Stimulated activated CD8-positive, alpha-beta memory T cell treated with anti-CD3 and anti-CD28 coated beads, Interleukin-7, amount 100 ng/mL, for 1 hour (primary cell): ENCODE data around the gene SCAANT1.
A peak's percentile ranks its signal among the peaks of the same experiment; 100 is the strongest.

Experiments used
- DNase-seq, 2 donors: peaks; one replicate each; pipeline ENCODE4 v3.0.0-alpha.2; 2020; ENCODE audit warnings: low read depth in 2 of 2

SCAANT1 gene

DNA sequence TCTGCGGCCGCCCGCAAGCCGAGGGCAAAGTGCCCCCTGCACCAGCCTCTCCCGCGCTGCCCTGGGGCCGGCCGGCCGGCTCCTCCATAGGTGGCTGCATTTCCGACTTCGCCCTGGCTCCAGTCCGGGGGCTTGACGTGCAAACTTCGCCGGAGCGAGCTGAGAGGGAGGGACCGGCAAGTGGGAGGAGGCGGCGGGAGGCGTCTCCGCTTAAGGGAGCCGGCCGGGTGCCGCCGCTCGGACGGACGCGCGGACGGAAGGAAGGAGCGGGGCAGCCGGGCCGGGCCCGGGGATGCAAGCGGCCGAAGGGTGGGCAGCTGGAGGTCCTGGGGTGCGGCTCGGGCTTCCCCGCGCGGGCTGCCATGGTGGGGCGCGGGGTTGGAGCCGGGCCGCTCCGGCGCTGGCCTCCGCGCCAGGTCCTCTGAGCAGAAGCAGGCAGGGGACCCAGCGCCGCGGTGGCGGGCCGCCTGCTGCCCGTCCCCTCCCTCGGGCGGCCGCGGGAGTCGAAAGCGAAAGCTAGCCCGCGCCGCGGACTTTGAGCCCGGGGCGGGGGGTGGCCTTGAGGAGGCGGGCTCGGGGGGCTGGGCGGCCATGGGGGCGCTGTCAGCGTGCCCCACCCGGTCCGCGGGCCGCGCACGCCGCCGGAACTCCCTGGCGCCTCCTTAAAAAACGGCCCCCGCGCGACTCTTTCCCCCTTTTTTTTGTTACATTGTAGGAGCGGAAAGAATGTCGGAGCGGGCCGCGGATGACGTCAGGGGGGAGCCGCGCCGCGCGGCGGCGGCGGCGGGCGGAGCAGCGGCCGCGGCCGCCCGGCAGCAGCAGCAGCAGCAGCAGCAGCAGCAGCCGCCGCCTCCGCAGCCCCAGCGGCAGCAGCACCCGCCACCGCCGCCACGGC lies at the start of gene SCAANT1:
Gene SCAANT1 (minus strand): TSS at position 511 of the 895 bp plus-strand sequence.
- peak; percentile 62 to 72 for DNase-seq

DNA sequence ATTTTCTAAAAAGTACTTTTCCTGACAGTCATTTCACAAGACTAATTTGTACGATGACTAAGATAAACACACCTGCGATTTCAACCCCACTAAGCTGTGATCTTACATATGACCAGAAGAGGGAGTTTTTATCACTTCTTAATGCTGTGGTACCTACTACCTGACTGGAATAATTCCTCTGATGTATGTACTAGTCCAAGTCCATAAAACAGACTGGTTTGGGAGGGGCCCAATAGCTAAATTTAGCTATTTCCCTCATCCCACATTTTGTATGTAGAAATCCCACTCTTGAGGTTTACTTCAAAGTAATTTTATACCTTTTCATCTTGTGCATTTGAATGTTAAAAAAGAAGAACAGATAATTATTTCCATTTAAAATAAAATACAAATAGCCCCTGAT lies 49.7 kb upstream of the SCAANT1 start:
- DNase-seq: no peak

DNA sequence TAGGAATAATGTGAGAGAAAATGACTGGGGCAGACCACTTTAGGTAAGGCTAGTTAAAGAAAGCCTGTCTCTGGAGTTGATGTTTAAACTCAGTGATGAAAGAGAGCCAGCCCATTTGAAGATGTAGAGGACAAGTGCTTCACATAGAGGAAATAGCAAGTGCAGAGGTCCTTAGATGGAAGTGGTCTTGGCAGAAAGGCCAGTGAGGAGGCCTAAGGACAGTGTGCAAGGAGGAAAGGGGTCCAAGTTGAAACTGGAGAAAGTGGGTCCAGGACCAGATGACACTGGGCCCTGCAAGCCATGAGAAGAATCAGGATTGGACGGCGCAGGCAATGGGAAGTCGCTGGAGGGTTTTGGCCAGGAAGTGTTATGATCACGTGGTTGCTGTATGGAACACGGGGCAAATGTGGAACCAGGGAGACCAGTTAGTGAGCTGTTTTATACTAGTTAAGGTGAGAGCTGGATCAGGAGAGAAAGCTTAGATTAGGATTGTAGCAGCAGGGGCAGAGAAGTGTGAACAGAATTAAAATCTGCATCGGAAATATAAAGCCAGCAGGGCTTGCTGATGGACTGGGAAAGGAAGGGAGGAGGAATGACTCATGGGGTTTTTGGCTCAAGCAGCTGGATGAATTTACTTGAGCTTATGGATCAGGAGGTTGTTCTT lies 48.0 kb upstream of the SCAANT1 start:
- no peak for DNase-seq

DNA sequence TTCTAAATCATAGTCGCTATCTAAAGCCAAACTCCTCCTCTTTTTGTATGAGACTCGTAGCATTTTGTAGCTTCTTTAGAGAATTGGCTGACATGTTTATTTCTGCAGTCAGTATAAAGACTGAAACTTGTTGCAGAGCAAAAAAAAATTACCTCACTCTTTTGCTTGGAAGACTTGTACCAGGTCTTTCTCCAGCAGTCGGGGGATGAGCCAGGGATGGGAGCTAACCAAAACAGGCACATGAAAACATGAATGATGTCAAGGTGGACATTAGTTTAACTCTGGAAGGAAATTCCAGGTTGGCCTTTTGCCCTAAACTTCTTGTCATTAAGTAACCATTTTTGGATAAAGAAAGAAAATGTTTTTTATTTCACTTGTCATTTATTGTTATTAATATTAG lies 47.0 kb upstream of the SCAANT1 start:
- no peak for DNase-seq

DNA sequence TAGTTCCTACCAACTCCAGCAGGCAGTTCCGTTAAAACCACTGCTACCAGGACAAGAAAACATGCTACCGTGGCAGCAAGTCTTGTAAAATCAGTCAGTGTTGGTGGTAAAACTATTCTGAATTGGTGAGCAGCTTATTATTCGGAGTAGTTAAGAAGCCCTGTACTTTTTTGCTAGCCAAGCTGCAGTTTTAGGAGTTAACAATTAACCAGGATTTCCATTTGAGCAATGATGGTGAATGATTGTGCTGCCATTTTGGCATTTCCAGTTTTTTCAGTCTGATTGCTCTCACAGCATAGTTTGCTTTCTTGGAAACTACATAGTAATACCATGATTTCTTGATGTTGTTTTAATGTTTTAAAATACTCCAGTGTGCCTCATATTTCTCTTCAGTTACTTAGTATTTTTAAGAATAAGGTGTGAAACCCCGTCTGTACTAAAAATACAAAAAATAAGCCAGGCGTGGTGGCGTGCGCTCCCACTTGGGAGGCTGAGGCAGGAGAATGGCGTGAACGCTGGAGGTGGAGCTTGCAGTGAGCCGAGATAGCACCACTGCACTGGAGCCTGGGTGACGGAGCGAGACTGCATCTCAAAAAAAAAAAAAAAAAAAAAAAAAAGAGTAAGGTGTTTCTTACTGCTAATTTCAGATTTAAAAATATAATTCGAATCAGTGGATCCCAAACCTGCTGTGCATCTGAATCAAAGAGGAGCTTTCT lies 43.8 kb upstream of the SCAANT1 start:
- DNase-seq: no peak

DNA sequence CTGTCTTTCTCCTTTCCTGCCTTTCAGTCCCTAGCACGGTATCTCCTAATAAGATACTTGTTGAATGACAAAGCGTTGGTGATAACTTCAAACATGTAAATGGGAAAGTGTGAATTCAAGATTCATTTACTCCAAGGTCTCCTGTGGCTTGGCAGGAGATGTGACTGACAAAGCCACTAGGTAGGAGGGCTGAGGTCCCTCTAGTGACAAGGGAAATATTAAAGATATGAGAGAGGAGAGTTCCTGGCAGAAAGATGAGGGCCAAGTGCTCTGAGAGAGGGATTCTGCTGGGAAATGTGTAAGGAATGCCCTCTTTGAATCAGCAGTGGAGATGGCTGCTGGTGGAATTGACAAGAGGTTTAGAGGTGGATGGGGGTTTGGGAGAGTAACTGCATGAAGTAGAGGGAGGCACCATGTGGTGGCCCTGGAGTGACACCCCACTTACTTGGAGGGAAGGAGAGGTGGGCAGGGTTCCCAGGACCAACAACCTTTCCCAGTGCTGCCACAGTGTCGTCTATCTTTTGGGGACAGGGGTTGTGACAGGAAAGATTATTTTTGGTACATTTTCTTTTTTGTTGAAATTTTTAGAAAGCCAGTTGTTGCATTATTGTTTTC lies 43.0 kb upstream of the SCAANT1 start:
- DNase-seq: no peak

DNA sequence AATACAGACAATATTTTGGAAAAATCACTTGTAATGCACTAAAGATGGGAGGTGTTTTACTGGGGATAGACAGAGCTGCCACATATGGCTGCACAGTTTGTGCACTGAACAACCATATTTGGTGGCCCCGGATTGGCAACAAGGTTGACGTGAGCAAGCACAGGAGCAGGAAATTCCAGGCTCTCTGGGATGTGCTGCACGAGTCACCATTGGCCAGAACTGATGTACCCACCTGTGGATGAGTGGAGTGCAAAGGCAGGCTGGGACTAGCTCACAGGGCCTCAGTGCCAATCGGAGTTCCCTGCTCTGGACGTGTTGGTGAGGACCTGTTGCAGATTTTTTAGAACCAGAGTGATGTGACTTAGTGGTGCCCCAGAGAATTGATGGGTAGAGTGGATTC lies 42.0 kb upstream of the SCAANT1 start:
- no peak for DNase-seq

DNA sequence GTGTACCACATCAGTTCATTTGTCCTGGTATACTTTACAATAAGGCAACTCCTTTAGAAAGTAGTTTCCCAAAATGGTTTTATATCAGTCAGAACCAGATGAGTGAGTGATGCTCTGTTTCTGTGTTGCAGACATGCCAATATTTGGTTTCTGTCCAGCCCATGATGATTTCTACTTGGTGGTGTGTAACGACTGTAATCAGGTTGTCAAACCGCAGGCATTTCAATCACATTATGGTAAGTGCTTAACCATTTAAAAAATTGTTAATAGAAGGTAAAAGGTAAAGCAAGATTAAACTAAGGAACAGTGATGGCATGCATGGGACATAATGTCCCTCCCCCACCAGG lies 40.0 kb upstream of the SCAANT1 start:
- DNase-seq: no peak

DNA sequence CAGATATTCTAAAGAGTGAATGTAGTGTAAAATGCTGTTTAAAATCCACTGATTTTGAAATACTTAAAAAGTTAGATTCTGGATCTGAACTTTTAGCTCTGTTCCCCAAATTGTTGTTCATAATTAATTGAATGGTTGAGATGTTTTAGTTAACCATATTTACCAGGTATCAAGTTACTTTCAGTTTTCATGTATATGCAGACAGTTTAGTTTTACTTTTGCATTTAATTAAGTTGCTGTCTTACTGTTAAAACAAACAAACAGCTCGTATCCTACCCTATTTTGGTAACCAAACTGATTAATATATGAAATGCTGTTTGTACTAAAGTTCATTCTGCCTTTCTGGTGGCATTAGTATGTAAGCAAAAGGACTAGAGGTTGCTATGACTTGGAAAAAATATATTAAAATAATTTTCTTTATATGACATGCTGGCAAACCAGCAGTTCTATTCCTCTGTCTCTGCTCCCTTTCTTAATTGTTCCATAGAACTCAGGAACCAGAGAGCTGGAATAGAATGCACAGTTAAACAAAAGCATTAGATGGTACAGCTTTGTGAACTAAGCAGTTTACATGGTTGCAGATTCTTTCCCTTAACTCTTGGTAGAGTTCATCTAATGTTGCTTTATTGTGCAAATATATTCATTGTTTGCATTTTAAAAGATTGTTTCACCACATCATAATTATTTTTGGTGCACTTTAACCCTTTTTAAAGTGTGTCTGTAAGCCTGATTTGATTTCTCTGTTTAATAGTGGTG lies 39.5 kb upstream of the SCAANT1 start:
- no peak for DNase-seq

DNA sequence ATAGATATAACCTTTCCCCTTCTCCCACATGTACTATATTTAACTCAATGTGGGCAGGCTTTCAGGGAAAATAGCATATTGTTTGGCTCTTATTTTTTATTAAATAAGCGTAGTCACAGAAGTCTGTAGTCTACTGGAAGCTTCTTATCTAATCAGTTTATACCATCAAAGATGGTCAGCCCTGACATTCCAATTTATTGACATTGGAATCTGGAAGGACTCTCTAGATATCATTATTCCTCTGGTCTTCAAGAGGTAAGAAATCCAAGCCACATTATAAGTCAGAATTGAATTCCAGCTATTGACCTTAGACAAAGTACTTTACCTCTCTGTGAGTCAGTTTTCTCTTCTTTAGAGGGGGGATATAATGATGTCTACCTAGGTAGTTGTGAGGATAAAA lies 38.5 kb upstream of the SCAANT1 start:
- DNase-seq: no peak

DNA sequence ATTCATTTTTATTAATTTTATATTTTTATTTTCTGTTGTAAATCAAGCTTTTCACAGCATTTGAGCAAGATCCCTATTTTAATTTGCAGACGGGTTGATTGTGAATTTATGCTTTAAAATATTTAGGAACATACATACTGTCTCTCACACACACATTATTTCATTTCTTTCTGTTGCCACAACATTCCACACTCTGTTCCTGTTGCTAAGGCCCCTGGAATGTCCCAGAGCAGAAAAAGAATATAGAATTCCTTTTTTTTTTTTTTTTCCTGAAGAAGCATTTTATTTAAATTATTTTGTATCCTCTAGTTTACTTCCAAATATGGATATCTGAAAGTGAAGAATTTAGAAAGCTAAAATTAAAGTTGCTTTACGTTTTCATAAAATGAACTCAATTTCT lies 36.8 kb upstream of the SCAANT1 start:
- no peak for DNase-seq

DNA sequence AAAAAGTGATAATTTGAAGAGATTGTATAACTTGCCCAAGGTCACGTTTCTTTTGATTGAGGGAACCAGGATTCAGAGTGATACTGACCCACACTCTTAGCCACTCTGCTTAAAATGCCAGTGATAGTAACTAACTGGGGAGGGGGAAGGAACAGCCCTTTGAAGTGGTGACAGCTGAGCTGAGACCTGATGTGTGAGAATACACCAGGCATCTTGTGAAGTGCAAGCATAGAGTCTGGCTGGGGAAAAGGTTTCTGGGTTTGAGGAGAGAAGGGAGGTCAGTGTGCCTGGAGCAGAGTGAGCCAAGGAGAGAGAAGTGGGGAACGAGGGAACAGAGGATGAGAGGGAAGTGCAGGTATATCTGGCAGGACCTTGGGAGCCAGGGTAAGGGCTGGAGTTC lies 35.4 kb upstream of the SCAANT1 start:
- DNase-seq: no peak

DNA sequence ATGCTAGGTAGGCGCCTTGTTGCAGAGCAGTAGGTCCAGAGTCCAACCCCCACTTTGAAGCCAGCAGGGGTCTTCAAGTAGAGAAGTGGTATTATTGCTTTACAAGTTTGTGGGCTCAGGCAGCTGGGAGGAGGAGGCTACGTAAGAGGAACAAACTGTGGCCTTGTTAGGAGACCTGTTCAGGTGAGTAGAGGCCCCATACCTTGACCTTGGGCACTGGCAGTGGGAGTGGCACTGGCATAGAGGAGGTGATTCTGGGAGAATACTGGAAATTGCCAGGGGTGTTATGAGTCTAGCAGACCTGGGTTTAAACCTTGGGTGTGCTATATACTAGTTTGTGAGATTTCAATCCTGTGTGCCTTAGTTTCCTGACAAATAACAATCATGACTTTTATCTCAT lies 34.6 kb upstream of the SCAANT1 start:
- DNase-seq: no peak

DNA sequence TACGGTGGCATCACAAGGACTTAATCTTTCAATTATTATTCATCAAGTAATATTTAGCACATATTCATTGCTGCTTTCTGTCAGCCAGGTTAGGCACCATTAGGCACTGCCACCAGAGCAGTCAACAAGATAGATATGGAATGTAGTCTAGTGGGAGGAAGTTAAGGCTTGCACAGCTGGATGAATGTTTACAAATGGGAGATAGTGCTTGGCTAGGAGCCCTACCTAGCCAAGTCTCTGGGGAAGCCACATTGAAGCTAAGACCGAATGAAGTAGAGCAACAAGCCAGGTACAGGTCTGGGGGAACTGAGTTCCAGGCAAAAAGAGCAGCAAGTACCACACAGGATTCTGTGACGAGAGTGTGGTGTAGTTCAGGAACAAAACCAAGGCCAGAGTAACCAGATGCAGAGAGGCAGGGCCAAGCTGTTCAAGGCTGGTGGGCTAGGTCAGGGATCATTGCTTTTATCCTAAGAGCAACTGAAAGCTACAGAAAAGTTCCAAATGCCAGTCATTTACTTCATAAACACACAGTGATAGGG lies 33.4 kb upstream of the SCAANT1 start:
- no peak for DNase-seq

DNA sequence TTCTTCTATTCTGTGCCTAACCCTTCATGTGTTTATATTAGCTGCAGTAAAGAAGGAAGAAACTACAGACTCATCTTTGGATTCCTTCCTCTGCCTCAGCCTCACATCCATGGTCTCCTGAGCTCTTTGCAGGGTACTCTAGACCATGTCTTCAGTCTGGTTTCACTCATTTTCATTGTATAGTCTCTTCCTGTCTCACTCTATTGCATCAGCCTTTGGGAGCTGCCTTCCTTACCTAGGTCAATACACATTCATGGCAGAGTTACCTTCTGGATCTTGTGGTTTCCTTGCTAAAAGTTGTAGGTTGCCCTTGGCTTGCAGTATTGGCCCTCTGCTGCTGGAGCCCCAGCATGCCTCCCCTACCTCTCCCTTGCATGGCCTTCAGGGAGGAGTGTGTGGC lies 31.5 kb upstream of the SCAANT1 start:
- no peak for DNase-seq

DNA sequence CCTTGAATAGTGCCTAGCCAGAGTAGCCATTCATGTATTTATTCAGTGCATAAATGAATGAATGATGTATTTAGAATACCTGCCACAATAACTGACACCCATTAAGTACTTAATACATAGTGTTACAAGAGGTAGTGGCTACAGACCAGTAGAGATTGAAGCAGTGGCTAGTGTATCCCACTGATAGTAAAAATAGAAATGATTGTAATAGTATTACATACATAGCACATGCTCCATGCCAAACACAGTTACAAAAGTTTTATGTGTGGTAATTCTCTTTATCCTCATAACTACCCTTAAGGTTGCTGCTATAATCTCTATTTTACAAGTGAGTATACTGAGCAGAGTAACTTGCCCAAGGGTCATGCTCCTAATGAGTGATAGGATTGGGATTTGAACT lies 30.3 kb upstream of the SCAANT1 start:
- DNase-seq: no peak

DNA sequence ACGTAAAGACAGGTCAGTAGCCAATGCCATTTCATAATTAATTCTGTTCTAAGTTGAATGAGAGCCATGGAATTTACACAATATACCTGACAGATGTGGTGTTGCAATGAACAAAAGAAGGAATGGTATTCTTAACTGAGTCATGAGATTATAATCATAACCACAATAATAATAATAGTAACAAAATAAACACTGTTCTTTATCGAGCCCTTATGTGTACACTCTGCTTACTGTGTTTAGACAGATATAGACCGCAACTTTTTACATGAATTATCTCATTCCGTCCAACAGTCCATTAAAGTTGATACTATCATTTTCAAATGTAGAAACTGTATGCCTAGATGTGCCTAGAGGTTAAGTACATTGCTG lies 28.2 kb upstream of the SCAANT1 start:
- no peak for DNase-seq

DNA sequence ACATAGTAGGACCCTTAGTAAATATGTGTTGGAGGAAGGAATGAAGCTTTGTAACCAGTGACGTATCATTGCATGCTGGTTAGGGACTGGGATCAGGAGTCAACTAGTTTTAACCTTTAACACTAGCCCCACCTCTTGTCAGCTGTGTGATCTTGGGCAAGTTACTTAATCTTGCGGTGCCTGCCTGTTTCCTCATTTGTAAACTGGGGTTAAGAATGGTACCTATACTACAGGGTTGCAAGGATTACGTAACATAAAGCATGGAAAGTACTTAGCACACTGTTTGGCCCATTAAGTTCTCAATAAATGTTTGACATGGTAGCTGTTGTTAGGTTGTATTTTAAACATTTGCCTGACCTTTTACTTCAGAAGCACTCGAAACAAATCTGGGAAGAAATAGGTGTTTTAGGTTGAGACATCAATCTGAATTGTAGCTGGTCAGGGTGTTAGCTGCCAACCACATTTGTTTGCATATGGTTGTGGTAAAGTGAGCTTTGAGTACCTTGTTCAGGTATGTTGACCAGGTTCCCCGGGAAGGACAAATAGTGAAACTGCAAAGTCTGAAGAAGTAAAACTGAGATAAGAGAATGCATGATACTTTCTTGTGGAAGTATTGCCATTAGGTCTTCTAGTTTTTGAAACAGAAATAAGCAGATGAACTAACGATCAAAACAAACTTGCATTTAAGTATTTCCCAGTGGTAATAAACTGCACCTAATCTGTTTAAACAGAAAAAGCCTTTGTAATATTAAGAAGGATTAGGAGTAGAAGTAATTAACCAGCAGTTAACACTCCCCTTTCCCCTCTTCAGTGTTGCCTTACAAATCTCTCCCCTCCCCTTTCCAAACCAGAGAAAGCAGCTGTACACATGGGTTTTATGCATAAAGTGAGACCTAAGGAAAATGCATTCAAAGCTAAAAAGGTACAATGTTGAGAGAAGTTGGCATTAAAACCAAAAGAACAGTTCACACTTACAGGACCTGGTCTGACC lies 25.8 kb upstream of the SCAANT1 start:
- no peak for DNase-seq

DNA sequence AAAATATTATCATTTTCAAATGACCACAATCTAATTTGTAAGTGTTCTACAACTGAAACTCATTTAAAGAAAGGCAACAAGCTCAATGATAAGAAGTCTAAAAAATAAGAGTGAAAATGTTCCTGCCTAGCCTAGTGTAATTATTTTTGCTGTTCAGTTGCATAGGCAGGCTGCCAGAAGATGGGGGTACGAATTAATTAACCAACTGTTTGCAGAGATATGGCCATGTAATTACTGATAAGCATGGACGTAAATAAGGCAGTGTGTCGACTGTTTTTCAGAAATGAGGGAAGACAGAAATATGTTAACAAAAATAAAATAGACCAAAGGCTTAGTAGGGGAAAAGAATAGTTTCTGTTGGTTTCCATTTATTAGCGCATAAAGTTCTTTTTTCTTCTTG lies 24.7 kb upstream of the SCAANT1 start:
- DNase-seq: no peak
